ENCODE results near the gene SAE1.

The SAE1 gene

GRCh38 chr19:47151627-47152026 lies 21.0 kb downstream of the SAE1 start:
- ChIA-PET CTCF (no interaction called here), POLR2A (no interaction called here)
- TF ChIP-seq LEF1 (IDR thresholded peaks at IDR 0.05; ENCODE audit: borderline replicate concordance) = no peak
- no peak for TF ChIP-seq L3MBTL2 (conservative IDR thresholded peaks at IDR 0.05)
- no peak for TF ChIP-seq ELF4 (IDR thresholded peaks at IDR 0.05)
- TF ChIP-seq ARNT (IDR thresholded peaks at IDR 0.05) = no peak
- no peak for TF ChIP-seq FOXM1 (IDR thresholded peaks at IDR 0.05; ENCODE audit: borderline replicate concordance)
- TF ChIP-seq PKNOX1 (IDR thresholded peaks at IDR 0.05) = no peak
- TF ChIP-seq FOXK2 (IDR thresholded peaks at IDR 0.05) = no peak
- TF ChIP-seq CTBP1 (IDR thresholded peaks at IDR 0.05; ENCODE audit: borderline replicate concordance) = no peak
- TF ChIP-seq HDGF (IDR thresholded peaks at IDR 0.05; ENCODE audit: borderline replicate concordance) = no peak
- TF ChIP-seq FOXA1 (IDR thresholded peaks at IDR 0.05) = no peak
- no peak for TF ChIP-seq ZNF384 (IDR thresholded peaks at IDR 0.05)
- no peak for TF ChIP-seq TARDBP (IDR thresholded peaks at IDR 0.05)
- no peak for DNase-seq (ENCODE audit: extremely low spot score)

GRCh38 chr19:47152205-47152604 lies 21.6 kb downstream of the SAE1 start:
- DNase-seq (ENCODE audit: extremely low spot score) = no peak
- ChIA-PET CTCF (no interaction called here), POLR2A (no interaction called here)
- TF ChIP-seq ELF4 (IDR thresholded peaks at IDR 0.05) (no peak), PKNOX1 (IDR thresholded peaks at IDR 0.05) (no peak), ARNT (IDR thresholded peaks at IDR 0.05) (no peak), CTBP1 (IDR thresholded peaks at IDR 0.05; ENCODE audit: borderline replicate concordance) (no peak), SUZ12 (IDR thresholded peaks at IDR 0.05) (no peak), FOXA1 (IDR thresholded peaks at IDR 0.05) (no peak), FOXM1 (IDR thresholded peaks at IDR 0.05; ENCODE audit: borderline replicate concordance) (no peak), FOXK2 (IDR thresholded peaks at IDR 0.05) (no peak), ZNF384 (IDR thresholded peaks at IDR 0.05) (no peak), HDGF (IDR thresholded peaks at IDR 0.05; ENCODE audit: borderline replicate concordance) (no peak), BHLHE40 (IDR thresholded peaks at IDR 0.05; ENCODE audit: borderline replicate concordance) (no peak), NFRKB (IDR thresholded peaks at IDR 0.05) (no peak), TARDBP (IDR thresholded peaks at IDR 0.05) (no peak), SP1 (IDR thresholded peaks at IDR 0.05) (no peak), LEF1 (IDR thresholded peaks at IDR 0.05; ENCODE audit: borderline replicate concordance) (no peak), L3MBTL2 (conservative IDR thresholded peaks at IDR 0.05) (no peak)

- no peak for TF ChIP-seq HDGF (IDR thresholded peaks at IDR 0.05; ENCODE audit: borderline replicate concordance)
- no peak for TF ChIP-seq ELF4 (IDR thresholded peaks at IDR 0.05)
- no peak for TF ChIP-seq SUZ12 (IDR thresholded peaks at IDR 0.05)
- TF ChIP-seq L3MBTL2 (conservative IDR thresholded peaks at IDR 0.05) = no peak
- TF ChIP-seq PKNOX1 (IDR thresholded peaks at IDR 0.05) = no peak
- TF ChIP-seq FOXM1 (IDR thresholded peaks at IDR 0.05; ENCODE audit: borderline replicate concordance) = no peak
- TF ChIP-seq CTBP1 (IDR thresholded peaks at IDR 0.05; ENCODE audit: borderline replicate concordance) = no peak
- no peak for TF ChIP-seq ZNF384 (IDR thresholded peaks at IDR 0.05)
- TF ChIP-seq ARNT (IDR thresholded peaks at IDR 0.05) = no peak
- TF ChIP-seq SP1 (IDR thresholded peaks at IDR 0.05) = no peak
- no peak for TF ChIP-seq NFRKB (IDR thresholded peaks at IDR 0.05)
- TF ChIP-seq FOXA1 (IDR thresholded peaks at IDR 0.05) = no peak
- no peak for TF ChIP-seq TARDBP (IDR thresholded peaks at IDR 0.05)
- no peak for TF ChIP-seq FOXK2 (IDR thresholded peaks at IDR 0.05)
- no peak for TF ChIP-seq BHLHE40 (IDR thresholded peaks at IDR 0.05; ENCODE audit: borderline replicate concordance)
- no peak for TF ChIP-seq LEF1 (IDR thresholded peaks at IDR 0.05; ENCODE audit: borderline replicate concordance)
- POLR2A ChIA-PET = no interaction called here
- CTCF ChIA-PET = no interaction called here
- DNase-seq (ENCODE audit: extremely low spot score) = no peak
Measured at GRCh38 chr19:47152632-47153031, 22.0 kb downstream of the SAE1 start.

GRCh38 chr19:47153266-47153665 lies 22.6 kb downstream of the SAE1 start:
- ChIA-PET POLR2A (no interaction called here), CTCF (no interaction called here)
- DNase-seq (ENCODE audit: extremely low spot score) = no peak
- no peak for TF ChIP-seq PKNOX1 (IDR thresholded peaks at IDR 0.05)
- TF ChIP-seq ARNT (IDR thresholded peaks at IDR 0.05) = no peak

- CTCF ChIA-PET = no interaction called here
- POLR2A ChIA-PET = interaction anchor here (0.6 kb wide), 1 partner anchor 107 kb away, joined by 3 read pairs; no protein-coding TSS in a partner anchor
- TF ChIP-seq SP1 (IDR thresholded peaks at IDR 0.05) = no peak
- no peak for TF ChIP-seq FOXA1 (IDR thresholded peaks at IDR 0.05)
- no peak for TF ChIP-seq BHLHE40 (IDR thresholded peaks at IDR 0.05; ENCODE audit: borderline replicate concordance)
- TF ChIP-seq SUZ12 (IDR thresholded peaks at IDR 0.05) = no peak
- TF ChIP-seq CTBP1 (IDR thresholded peaks at IDR 0.05; ENCODE audit: borderline replicate concordance) = no peak
- TF ChIP-seq ARNT (IDR thresholded peaks at IDR 0.05) = no peak
- TF ChIP-seq LEF1 (IDR thresholded peaks at IDR 0.05; ENCODE audit: borderline replicate concordance) = no peak
- TF ChIP-seq FOXK2 (IDR thresholded peaks at IDR 0.05) = no peak
- no peak for TF ChIP-seq FOXM1 (IDR thresholded peaks at IDR 0.05; ENCODE audit: borderline replicate concordance)
- TF ChIP-seq L3MBTL2 (conservative IDR thresholded peaks at IDR 0.05) = no peak
- no peak for DNase-seq (ENCODE audit: extremely low spot score)
Measured at GRCh38 chr19:47155148-47155547, 24.5 kb downstream of the SAE1 start.

- DNase-seq (ENCODE audit: extremely low spot score) = no peak
- ChIA-PET CTCF (no interaction called here), POLR2A (interaction anchor here (1.6 kb wide), 1 partner anchor 44 kb away, joined by 4 read pairs; the partner anchor contains the start of gene ZC3H4)
- TF ChIP-seq PKNOX1 (IDR thresholded peaks at IDR 0.05) (no peak), FOXM1 (IDR thresholded peaks at IDR 0.05; ENCODE audit: borderline replicate concordance) (no peak), BHLHE40 (IDR thresholded peaks at IDR 0.05; ENCODE audit: borderline replicate concordance) (no peak), LEF1 (IDR thresholded peaks at IDR 0.05; ENCODE audit: borderline replicate concordance) (no peak), L3MBTL2 (conservative IDR thresholded peaks at IDR 0.05) (no peak), SUZ12 (IDR thresholded peaks at IDR 0.05) (no peak), TARDBP (IDR thresholded peaks at IDR 0.05) (no peak)
Measured at GRCh38 chr19:47156861-47157430, 26.3 kb downstream of the SAE1 start.
